ENCODE data around the gene NIPAL3.
"Not testable (repeated sequence)": the region's sequence is repeated elsewhere in the genome, so short reads cannot be mapped to it uniquely, and the experiment has no call there.

The NIPAL3 gene

DNA sequence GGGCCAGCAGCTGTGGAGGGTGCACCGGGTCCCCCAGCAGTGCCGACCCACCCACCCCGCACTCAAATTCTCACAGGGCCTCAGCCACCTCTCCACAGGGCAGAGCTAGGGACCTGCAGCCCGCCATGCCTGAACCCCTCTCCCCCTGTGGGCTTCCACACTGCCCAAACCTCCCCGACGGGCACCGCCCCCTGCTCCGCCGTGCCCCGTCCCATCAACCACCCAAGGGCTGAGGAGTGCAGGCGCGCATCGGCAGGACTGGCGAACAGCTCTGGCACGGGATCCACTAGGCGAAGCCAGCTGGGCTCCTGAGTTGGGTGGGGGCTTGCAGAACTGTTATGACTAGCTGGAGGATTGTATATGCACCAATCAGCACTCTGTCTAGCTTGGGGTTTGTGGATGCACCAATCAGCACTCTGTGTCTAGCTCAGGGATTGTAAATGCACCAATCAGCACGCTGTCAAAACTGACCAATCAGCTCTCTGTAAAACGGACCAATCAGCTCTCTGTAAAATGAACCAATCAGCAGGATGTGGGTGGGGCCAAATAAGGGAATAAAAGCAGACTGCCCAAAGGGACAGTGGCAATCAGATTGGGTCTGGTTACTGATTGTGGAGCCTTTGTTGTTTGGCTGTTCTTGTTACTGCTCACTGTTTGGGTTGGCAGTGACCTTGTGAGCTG is 74.6 kb downstream of the NIPAL3 start:
- DNase-seq (ENCODE audit: low spot score), result no peak

- DNase-seq (ENCODE audit: low spot score), result no peak
Observed at GRCh38 chr1:24491577-24492360, 76.2 kb downstream of the NIPAL3 start.

- not testable (repeated sequence) for DNase-seq (ENCODE audit: low spot score)
Observed at GRCh38 chr1:24492935-24493334, 77.3 kb downstream of the NIPAL3 start.

GRCh38 chr1:24493785-24494184 is 78.2 kb downstream of the NIPAL3 start:
- DNase-seq (ENCODE audit: low spot score), result no peak

DNA sequence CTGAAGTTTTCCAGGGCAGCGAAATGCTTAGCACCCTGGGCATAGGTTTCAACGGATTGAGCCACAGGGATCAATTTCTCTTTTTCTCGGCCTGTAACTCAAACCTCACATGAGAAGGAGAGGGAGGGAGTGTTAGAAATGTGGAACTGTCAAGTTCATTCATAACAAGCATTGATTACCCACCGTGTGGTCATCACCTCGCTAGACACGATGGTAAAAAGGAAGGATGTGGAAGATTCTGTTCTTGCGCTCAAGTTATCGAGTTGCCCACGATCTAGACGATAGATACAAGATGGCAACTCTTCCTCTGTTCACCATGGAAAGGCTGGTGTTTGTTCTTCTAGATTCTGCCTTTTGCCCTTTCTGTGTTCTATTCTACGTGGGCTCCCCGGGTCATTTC is 83.0 kb downstream of the NIPAL3 start:
- no peak for DNase-seq (ENCODE audit: low spot score)

GRCh38 chr1:24500448-24501048 is 84.9 kb downstream of the NIPAL3 start:
- no peak for DNase-seq (ENCODE audit: low spot score)

DNA sequence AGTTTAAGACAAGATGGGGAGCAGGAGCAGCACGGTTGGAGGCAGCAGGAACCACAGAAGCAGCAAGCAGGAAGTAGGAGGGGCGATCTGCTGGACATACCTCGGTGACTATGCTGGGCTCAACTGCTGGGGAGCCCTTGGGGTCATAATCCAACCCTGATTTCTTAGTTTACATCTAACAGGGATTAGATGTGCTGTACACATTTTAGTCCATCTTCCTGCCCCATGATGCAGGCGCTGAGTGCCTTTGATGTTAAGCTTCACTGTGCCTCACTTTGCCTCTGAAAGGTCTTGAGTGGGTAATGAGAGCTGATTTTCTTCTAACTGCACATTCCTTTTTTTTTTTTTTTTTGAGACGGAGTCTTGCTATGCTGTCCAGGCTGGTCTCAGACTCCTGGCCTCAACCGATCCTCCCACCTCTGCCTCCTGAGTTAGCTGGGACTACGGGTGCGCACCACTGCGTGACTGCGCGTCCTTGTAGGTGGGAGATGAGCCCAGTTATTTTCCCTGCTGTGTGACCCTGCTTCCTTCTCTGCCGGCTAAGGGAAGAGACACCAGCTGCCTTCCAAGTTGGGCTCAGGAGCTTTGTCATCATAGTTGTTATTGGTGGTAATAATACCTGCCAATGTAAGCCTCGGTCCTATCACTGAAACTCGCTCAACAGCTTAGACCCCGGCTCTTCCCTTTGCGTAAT is 85.9 kb downstream of the NIPAL3 start:
- DNase-seq (ENCODE audit: low spot score), result peak; percentile 41

DNA sequence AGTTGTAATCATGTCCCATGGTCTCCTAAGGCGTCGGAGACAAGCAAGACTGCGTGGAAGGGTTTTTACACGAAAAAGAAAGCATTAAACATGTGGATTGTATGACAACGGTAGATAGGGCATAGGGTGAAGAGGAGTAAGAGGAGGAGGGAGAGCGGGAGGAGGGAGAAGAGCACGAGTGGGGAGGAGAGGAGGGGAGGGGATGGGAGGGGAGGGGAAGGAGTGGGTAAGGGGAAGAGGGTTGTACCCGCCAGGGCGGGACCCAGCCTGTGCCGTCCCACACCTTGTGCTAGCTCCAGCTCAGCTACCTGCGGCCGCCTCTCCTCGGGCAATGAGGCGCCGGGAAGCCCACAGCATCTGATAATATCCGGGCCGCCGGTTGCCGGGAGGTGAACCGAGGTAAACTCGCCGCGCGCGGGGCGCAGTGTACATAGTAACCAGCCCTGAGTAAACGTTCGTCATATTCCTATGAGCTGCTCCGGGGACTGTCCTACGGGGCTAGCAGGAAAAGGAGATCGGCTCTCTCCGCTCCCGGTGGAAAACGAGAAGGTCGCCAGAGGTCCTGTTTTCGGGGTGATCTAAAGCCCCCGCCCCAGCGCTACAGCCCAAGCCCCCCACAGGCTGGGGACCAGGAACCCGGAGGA is 86.6 kb downstream of the NIPAL3 start:
- DNase-seq (ENCODE audit: low spot score), result peak; percentile 71

- DNase-seq (ENCODE audit: low spot score), result peak; percentile 85
Observed at GRCh38 chr1:24502709-24503058, 87.1 kb downstream of the NIPAL3 start, which contains the start of gene RCAN3. Gene RCAN3, plus strand, starts transcription at chr1:24502836. Its CDS starts 11,537 bp downstream, at chr1:24514373.

GRCh38 chr1:24503059-24503751 is 87.6 kb downstream of the NIPAL3 start:
- DNase-seq (ENCODE audit: low spot score), result no peak

- DNase-seq (ENCODE audit: low spot score), result no peak
Observed at GRCh38 chr1:24503870-24504523, 88.4 kb downstream of the NIPAL3 start.

- no peak for DNase-seq (ENCODE audit: low spot score)
Observed at GRCh38 chr1:24504560-24504959, 89.0 kb downstream of the NIPAL3 start.

- DNase-seq (ENCODE audit: low spot score), result no peak
Observed at GRCh38 chr1:24505816-24506215, 90.2 kb downstream of the NIPAL3 start.

- no peak for DNase-seq (ENCODE audit: low spot score)
Observed at GRCh38 chr1:24506691-24507381, 91.2 kb downstream of the NIPAL3 start.

DNA sequence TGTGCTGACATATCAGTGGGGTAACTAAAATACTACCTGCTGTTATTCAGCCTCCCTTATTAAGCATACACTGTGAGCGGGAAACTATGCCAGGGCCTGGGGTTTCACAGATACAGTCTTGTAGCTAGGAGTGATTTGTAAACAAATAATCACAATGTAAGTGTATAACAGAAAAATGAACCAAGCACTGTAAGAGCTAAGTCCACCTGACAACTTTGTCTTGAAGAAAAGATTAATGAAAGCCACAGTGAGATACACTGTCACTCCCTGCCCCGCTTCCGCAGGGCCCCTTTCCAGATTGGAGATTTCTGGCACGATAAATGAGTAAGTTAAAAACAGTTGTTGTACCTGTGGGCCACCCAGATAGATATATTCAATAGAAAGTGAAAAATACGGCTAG is 91.8 kb downstream of the NIPAL3 start:
- no peak for DNase-seq (ENCODE audit: low spot score)

GRCh38 chr1:24508911-24509310 is 93.3 kb downstream of the NIPAL3 start:
- DNase-seq (ENCODE audit: low spot score), result no peak

DNA sequence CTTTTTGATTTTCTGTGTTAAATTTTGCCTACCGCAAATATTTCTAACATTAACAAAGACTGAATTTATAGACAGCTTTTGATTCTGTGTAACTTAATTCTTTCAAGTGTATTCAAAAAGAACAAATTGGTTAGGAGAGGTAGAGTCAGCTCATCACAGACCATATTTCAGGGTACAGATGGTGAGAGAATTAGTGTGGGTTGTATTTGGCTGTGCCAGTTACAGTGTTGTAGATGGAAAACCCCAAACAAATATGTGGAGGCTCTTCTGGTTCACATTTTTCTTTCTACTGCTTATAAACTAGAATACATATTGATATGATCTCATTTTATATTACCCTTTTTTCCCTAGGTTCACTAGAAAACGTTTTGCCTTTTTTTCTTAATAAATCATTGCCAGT is 98.1 kb downstream of the NIPAL3 start:
- DNase-seq (ENCODE audit: low spot score), result no peak

DNA sequence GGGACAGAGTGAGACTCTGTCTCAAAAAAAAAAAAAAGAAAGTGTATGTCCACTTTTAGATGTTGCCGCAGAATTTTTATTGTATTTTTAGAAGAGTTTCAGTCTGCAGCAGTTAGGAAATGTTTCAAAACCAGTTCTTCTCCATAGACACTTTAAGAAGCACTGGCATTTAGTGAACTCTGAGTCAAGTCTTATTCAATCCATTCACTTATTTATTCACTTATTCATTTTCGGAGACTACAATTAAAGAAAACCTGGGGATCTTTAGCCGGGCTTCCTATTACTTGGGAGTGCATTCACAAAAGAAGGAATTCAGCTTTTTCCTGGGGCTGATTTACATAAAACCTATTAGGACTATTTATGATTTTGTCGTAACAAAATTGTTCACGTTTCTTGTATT is 99.3 kb downstream of the NIPAL3 start:
- DNase-seq (ENCODE audit: low spot score), result no peak

- peak; percentile 3 for DNase-seq (ENCODE audit: low spot score)
Observed at GRCh38 chr1:24515671-24516209, 100.1 kb downstream of the NIPAL3 start.

DNA sequence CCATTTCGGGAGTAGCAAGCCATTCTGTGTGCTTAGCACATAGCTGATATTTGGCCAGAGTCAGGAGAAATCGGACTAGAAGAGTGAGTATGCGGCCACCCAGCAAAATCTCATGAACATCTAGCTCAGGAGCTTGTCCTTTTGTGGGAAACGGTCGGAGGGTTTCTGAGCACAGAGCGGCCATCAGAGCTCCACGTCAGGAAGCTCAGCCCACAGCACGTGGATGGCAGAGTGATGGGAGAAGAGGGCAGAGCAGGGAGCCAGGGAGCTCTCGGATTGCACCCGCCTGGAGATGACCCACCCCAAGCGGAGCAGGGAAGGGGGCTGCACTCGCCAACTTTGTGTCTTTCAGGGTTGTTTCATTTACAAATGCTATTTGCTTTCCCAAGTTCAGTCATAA is 100.9 kb downstream of the NIPAL3 start:
- DNase-seq (ENCODE audit: low spot score), result no peak
